Liver (tissue), 9 donors: ENCODE data around the gene HCN2. TPM values are rescaled to one million over a fixed set of nuclear protein-coding genes. Genes with fewer than 3 reads are reported as not detected.

Experiments
- DNase-seq: peaks from one replicate; pipeline ENCODE4 v3.0.0-alpha.2; 2017; ENCODE audit warnings: low spot score
- H3K27ac ChIP-seq, 2 donors: one replicate each; pipeline ENCODE4 v1.7.0; 2013; ENCODE audit warnings: inconsistent platforms in 2 of 2, low read length in 2 of 2, control low read depth in 1 of 2, low read depth in 1 of 2, mild to moderate bottlenecking in 1 of 2
- H3K27me3 ChIP-seq, 4 donors: one replicate each; pipeline versions ENCODE4 v1.6.1 to v1.7.0; 2013; ENCODE audit warnings: low read length in 3 of 4, inconsistent platforms in 1 of 4, mild to moderate bottlenecking in 1 of 4, moderate library complexity in 1 of 4; ENCODE audit not compliant: control insufficient read depth in 4 of 4, insufficient read depth in 4 of 4
- H3K36me3 ChIP-seq, 4 donors: one replicate each; pipeline versions ENCODE4 v1.6.1 to v1.7.0; 2013; ENCODE audit warnings: low read length in 3 of 4, mild to moderate bottlenecking in 3 of 4, low read depth in 1 of 4, moderate library complexity in 1 of 4; ENCODE audit not compliant: control insufficient read depth in 4 of 4, insufficient read depth in 3 of 4
- H3K4me1 ChIP-seq, 4 donors: one replicate each; pipeline versions ENCODE4 v1.6.1 to v1.7.0; 2013; ENCODE audit warnings: low read length in 3 of 4, mild to moderate bottlenecking in 3 of 4, moderate library complexity in 1 of 4; ENCODE audit not compliant: control insufficient read depth in 4 of 4, insufficient read depth in 4 of 4
- H3K4me3 ChIP-seq, 3 donors: one replicate each; pipeline versions ENCODE4 v1.6.1 to v1.7.0; 2013; ENCODE audit warnings: low read length in 3 of 3, control low read depth in 1 of 3, low read depth in 1 of 3, mild to moderate bottlenecking in 1 of 3
- H3K9ac ChIP-seq, 2 donors: one replicate each; pipeline ENCODE4 v1.7.0; 2013; ENCODE audit warnings: low read length in 2 of 2, mild to moderate bottlenecking in 2 of 2, moderate library complexity in 2 of 2, control low read depth in 1 of 2, low read depth in 1 of 2
- H3K9me3 ChIP-seq, 4 donors: one replicate each; pipeline versions ENCODE4 v1.6.1 to v1.7.0; 2013; ENCODE audit warnings: low read length in 3 of 4; ENCODE audit not compliant: control insufficient read depth in 4 of 4
- ATF3 ChIP-seq: IDR thresholded peaks from 2 replicates; pipeline ENCODE4 v1.6.1; 2016; ENCODE audit warnings: antibody characterized with exemption
- EGR1 ChIP-seq, 2 donors: IDR thresholded peaks; 2 replicates each; pipeline ENCODE4 v1.6.1; 2016 to 2018; ENCODE audit warnings: antibody characterized with exemption in 2 of 2, low read depth in 2 of 2
- FOXA1 ChIP-seq: IDR thresholded peaks from 2 replicates; pipeline ENCODE4 v1.6.1; 2016; ENCODE audit warnings: antibody characterized with exemption
- FOXA2 ChIP-seq: IDR thresholded peaks from 2 replicates; pipeline ENCODE4 v1.6.1; 2016; ENCODE audit warnings: antibody characterized with exemption
- GABPA ChIP-seq, 2 donors: IDR thresholded peaks in 1 of 2; conservative IDR thresholded peaks in 1 of 2; 2 replicates each; pipeline ENCODE4 v1.6.1; 2016; ENCODE audit warnings: antibody characterized with exemption in 2 of 2, mild to moderate bottlenecking in 1 of 2, moderate library complexity in 1 of 2
- HNF4A ChIP-seq, 2 donors: conservative IDR thresholded peaks; 2 replicates each; pipeline ENCODE4 v1.6.1; 2016; ENCODE audit warnings: antibody characterized with exemption in 2 of 2, mild to moderate bottlenecking in 2 of 2
- HNF4G ChIP-seq: IDR thresholded peaks from 2 replicates; pipeline ENCODE4 v1.6.1; 2016; ENCODE audit warnings: antibody characterized with exemption
- JUND ChIP-seq, 2 donors: IDR thresholded peaks; 2 replicates each; pipeline ENCODE4 v1.6.1; 2016; ENCODE audit warnings: antibody characterized with exemption in 2 of 2
- MAX ChIP-seq: IDR thresholded peaks from 2 replicates; pipeline ENCODE4 v1.6.1; 2016; ENCODE audit warnings: antibody characterized with exemption
- NR2F2 ChIP-seq: IDR thresholded peaks from 2 replicates; pipeline ENCODE4 v1.6.1; 2016; ENCODE audit warnings: antibody characterized with exemption
- RAD21 ChIP-seq, 2 donors: IDR thresholded peaks; 2 replicates each; pipeline ENCODE4 v1.6.1; 2016; ENCODE audit warnings: antibody characterized with exemption in 2 of 2, mild to moderate bottlenecking in 2 of 2
- RXRA ChIP-seq, 2 donors: IDR thresholded peaks; 2 replicates each; pipeline ENCODE4 v1.6.1; 2017 to 2018; ENCODE audit warnings: antibody characterized with exemption in 2 of 2, mild to moderate bottlenecking in 1 of 2
- SP1 ChIP-seq: IDR thresholded peaks from 2 replicates; pipeline ENCODE4 v1.6.1; 2018; ENCODE audit warnings: antibody characterized with exemption, mild to moderate bottlenecking
- TAF1 ChIP-seq: conservative IDR thresholded peaks from 2 replicates; pipeline ENCODE4 v1.6.1; 2016; ENCODE audit warnings: antibody characterized with exemption, mild to moderate bottlenecking
- YY1 ChIP-seq: IDR thresholded peaks from 2 replicates; pipeline ENCODE4 v1.6.1; 2016; ENCODE audit warnings: antibody characterized with exemption, mild to moderate bottlenecking
- WGBS: extraction: QIAGEN DNeasy Blood & Tissue Kit; methylation state at CpG from one replicate; pipeline ENCODE4 v1.1.7; 2013; 5-methylcytosine and 5-hydroxymethylcytosine counted together
- polyA plus RNA-seq, 2 donors: library from polyadenylated mRNA; stranded (reverse) in 1 of 2; unstranded in 1 of 2; fragments of 200-250 nt in 1 of 2; fragments of >200 nt in 1 of 2; fragmentation: Nextera tagmentation in 1 of 2; extraction: Ambion mirVana in 1 of 2; gene quantifications; one replicate each; pipeline versions ENCODE4 v1.2.1 to v1.2.3, GENCODE V29; 2013 to 2015
- total RNA-seq, 2 donors: library from RNA; depleted of rRNA; stranded (reverse); fragments of >200 nt; gene quantifications; one replicate each; pipeline ENCODE4 v1.2.3, GENCODE V29; 2014
- TF ChIP-seq, protein P1 (sequence below): IDR thresholded peaks from 2 replicates; pipeline ENCODE4 v1.6.1; 2016; ENCODE audit warnings: antibody characterized with exemption, mild to moderate bottlenecking
- TF ChIP-seq, protein P2 (sequence below): IDR thresholded peaks from 2 replicates; pipeline ENCODE4 v1.6.1; 2016; ENCODE audit warnings: antibody characterized with exemption
- TF ChIP-seq, protein P3 (sequence below): fragments of 150-350 bp; IDR thresholded peaks from 2 replicates; pipeline ENCODE4 v1.5.1; 2017; ENCODE audit warnings: improper control_type of control experiment, low read depth, low read length; ENCODE audit not compliant: missing input control
- donor health status: healthy.
- donor health status: healthy.
- donor health status: healthy.
- donor health status: healthy.
- donor health status: healthy.

The HCN2 gene
- total and polyA plus RNA-seq, 4 donors: 0.05 to 0.17 (median 0.13) TPM; not detected in 1

DNA sequence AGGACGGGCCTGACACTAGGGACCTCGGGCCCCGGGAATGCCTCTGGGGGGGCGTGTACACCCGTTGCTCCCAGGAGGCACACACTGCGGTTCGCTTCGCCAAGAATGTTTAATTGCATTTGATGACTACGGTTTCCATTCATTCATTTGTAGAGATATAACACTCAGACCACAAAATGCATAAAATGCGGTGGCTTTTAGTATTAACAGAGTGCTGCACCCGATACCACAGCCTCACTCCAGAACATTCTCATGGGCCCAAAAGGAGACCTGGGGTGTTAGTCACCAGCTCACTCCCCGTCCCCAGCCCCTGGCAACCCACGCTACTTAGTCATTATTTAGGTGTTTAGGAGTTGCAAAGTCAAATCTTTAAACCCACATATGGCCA is 21.8 kb downstream of the HCN2 start (continued):
- TF ChIP-seq HNF4A (conservative IDR thresholded peaks at IDR 0.05) (no peak), GABPA (IDR thresholded peaks at IDR 0.05 in 1 of 2, conservative IDR thresholded peaks at IDR 0.05 in 1 of 2) (no peak), JUND (IDR thresholded peaks at IDR 0.05) (no peak), EGR1 (IDR thresholded peaks at IDR 0.05; ENCODE audit: low read depth in 2 of 2) (no peak), FOXA2 (no peak), RXRA (IDR thresholded peaks at IDR 0.05) (no peak), FOXA1 (no peak)
- TF ChIP-seq, protein P1, sequence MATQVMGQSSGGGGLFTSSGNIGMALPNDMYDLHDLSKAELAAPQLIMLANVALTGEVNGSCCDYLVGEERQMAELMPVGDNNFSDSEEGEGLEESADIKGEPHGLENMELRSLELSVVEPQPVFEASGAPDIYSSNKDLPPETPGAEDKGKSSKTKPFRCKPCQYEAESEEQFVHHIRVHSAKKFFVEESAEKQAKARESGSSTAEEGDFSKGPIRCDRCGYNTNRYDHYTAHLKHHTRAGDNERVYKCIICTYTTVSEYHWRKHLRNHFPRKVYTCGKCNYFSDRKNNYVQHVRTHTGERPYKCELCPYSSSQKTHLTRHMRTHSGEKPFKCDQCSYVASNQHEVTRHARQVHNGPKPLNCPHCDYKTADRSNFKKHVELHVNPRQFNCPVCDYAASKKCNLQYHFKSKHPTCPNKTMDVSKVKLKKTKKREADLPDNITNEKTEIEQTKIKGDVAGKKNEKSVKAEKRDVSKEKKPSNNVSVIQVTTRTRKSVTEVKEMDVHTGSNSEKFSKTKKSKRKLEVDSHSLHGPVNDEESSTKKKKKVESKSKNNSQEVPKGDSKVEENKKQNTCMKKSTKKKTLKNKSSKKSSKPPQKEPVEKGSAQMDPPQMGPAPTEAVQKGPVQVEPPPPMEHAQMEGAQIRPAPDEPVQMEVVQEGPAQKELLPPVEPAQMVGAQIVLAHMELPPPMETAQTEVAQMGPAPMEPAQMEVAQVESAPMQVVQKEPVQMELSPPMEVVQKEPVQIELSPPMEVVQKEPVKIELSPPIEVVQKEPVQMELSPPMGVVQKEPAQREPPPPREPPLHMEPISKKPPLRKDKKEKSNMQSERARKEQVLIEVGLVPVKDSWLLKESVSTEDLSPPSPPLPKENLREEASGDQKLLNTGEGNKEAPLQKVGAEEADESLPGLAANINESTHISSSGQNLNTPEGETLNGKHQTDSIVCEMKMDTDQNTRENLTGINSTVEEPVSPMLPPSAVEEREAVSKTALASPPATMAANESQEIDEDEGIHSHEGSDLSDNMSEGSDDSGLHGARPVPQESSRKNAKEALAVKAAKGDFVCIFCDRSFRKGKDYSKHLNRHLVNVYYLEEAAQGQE: no peak

DNA sequence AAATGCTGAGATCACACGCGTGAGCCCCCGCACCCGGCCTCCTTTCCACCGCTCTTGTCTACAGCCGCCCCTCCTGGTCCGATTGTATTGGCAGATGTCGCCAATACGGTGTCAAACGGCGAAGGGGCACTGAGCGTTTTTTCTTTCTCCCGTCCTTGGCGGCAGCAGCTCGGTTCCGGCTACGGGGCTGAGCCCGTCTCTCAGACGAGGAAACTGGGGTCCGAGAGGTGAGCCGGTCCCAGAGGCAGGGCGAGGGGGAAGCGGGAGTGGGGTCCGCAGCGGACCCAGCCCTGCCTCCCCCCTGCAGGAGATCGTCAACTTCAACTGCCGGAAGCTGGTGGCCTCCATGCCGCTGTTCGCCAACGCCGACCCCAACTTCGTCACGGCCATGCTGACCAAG is 23.3 kb downstream of the HCN2 start:
- H3K27me3 ChIP-seq: no peaks in the 10 kb centered on the region
- TF ChIP-seq GABPA (IDR thresholded peaks at IDR 0.05 in 1 of 2, conservative IDR thresholded peaks at IDR 0.05 in 1 of 2) (no peak), JUND (IDR thresholded peaks at IDR 0.05) (no peak), TAF1 (no peak), SP1 (no peak), HNF4A (conservative IDR thresholded peaks at IDR 0.05) (no peak), MAX (no peak), NR2F2 (no peak), EGR1 (IDR thresholded peaks at IDR 0.05; ENCODE audit: low read depth in 2 of 2) (no peak), RAD21 (IDR thresholded peaks at IDR 0.05) (no peak), HNF4G (no peak), FOXA2 (no peak), ATF3 (no peak), YY1 (no peak), RXRA (IDR thresholded peaks at IDR 0.05) (no peak), FOXA1 (no peak)
- TF ChIP-seq, protein P2, sequence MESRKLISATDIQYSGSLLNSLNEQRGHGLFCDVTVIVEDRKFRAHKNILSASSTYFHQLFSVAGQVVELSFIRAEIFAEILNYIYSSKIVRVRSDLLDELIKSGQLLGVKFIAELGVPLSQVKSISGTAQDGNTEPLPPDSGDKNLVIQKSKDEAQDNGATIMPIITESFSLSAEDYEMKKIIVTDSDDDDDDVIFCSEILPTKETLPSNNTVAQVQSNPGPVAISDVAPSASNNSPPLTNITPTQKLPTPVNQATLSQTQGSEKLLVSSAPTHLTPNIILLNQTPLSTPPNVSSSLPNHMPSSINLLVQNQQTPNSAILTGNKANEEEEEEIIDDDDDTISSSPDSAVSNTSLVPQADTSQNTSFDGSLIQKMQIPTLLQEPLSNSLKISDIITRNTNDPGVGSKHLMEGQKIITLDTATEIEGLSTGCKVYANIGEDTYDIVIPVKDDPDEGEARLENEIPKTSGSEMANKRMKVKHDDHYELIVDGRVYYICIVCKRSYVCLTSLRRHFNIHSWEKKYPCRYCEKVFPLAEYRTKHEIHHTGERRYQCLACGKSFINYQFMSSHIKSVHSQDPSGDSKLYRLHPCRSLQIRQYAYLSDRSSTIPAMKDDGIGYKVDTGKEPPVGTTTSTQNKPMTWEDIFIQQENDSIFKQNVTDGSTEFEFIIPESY: no peak
- TF ChIP-seq, protein P3, sequence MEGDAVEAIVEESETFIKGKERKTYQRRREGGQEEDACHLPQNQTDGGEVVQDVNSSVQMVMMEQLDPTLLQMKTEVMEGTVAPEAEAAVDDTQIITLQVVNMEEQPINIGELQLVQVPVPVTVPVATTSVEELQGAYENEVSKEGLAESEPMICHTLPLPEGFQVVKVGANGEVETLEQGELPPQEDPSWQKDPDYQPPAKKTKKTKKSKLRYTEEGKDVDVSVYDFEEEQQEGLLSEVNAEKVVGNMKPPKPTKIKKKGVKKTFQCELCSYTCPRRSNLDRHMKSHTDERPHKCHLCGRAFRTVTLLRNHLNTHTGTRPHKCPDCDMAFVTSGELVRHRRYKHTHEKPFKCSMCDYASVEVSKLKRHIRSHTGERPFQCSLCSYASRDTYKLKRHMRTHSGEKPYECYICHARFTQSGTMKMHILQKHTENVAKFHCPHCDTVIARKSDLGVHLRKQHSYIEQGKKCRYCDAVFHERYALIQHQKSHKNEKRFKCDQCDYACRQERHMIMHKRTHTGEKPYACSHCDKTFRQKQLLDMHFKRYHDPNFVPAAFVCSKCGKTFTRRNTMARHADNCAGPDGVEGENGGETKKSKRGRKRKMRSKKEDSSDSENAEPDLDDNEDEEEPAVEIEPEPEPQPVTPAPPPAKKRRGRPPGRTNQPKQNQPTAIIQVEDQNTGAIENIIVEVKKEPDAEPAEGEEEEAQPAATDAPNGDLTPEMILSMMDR: no peak
- TF ChIP-seq, protein P1: no peak
- no peaks in the 10 kb centered on the region for H3K9me3 ChIP-seq
- H3K4me1 ChIP-seq: peaks cover 0 to 4% (median 3%) of the 10 kb centered on the region in 4 donors
- no peak overlapping the region for H3K27ac ChIP-seq
- peaks cover 0 to 4% (median 1%) of the 10 kb centered on the region in 4 donors for H3K36me3 ChIP-seq
- no peak for DNase-seq
- no peak overlapping the region for H3K9ac ChIP-seq
- no peak overlapping the region for H3K4me3 ChIP-seq
- 93% methylated on average over 33 of the region's 33 CpGs for WGBS
